HG02763 (cell line): ENCODE measurements around the gene PCGF2.
"Not testable (repeated sequence)": the region's sequence is repeated elsewhere in the genome, so short reads cannot be mapped to it uniquely, and the experiment has no call there.

Experiments
- ATAC-seq: cut with Tn5 transposase; IDR thresholded peaks from one replicate; pipeline ENCODE4 v1.9.1; 2021; ENCODE audit warnings: mild to moderate bottlenecking, moderate library complexity; ENCODE audit not compliant: unreplicated experiment

The PCGF2 gene

GRCh38 chr17:38738007-38738662 lies 10.0 kb downstream of the PCGF2 start:
- no peak for ATAC-seq

GRCh38 chr17:38735161-38735997 lies 12.8 kb downstream of the PCGF2 start:
- ATAC-seq, result no peak

GRCh38 chr17:38733982-38734973 lies 13.9 kb downstream of the PCGF2 start:
- ATAC-seq, result no peak

- no peak for ATAC-seq
These were observed 14.7 kb downstream of the PCGF2 start for GRCh38 chr17:38733282-38733981.

- no peak for ATAC-seq
These were observed 15.5 kb downstream of the PCGF2 start for GRCh38 chr17:38732376-38733281.

GRCh38 chr17:38731526-38732294 lies 16.4 kb downstream of the PCGF2 start:
- ATAC-seq, result no peak

GRCh38 chr17:38730526-38731379 lies 17.4 kb downstream of the PCGF2 start:
- ATAC-seq, result no peak

GRCh38 chr17:38729886-38730525 lies 18.1 kb downstream of the PCGF2 start, which contains the start of gene CISD3:
Gene CISD3 (plus strand): TSS chr17:38730341. CDS start chr17:38730359, 18 bp downstream.
- peak; percentile 82 for ATAC-seq

GRCh38 chr17:38729368-38729885 lies 18.7 kb downstream of the PCGF2 start:
- no peak for ATAC-seq

- no peak for ATAC-seq
These were observed 19.8 kb downstream of the PCGF2 start for GRCh38 chr17:38728290-38728831.

GRCh38 chr17:38727736-38728135 lies 20.4 kb downstream of the PCGF2 start:
- ATAC-seq, result no peak

GRCh38 chr17:38726145-38726544 lies 22.0 kb downstream of the PCGF2 start:
- not testable (repeated sequence) for ATAC-seq

GRCh38 chr17:38725066-38725465 lies 23.1 kb downstream of the PCGF2 start:
- no peak for ATAC-seq

GRCh38 chr17:38724337-38724988 lies 23.7 kb downstream of the PCGF2 start:
- no peak for ATAC-seq

GRCh38 chr17:38721802-38722201 lies 26.3 kb downstream of the PCGF2 start:
- no peak for ATAC-seq

GRCh38 chr17:38720941-38721340 lies 27.2 kb downstream of the PCGF2 start:
- ATAC-seq, result no peak
